ENCODE results near the gene NXPH3.
A peak's percentile ranks its signal among the peaks of the same experiment; 100 is the strongest.
"Not testable (repeated sequence)": the region's sequence is repeated elsewhere in the genome, so short reads cannot be mapped to it uniquely, and the experiment has no call there.

Gene NXPH3

DNA sequence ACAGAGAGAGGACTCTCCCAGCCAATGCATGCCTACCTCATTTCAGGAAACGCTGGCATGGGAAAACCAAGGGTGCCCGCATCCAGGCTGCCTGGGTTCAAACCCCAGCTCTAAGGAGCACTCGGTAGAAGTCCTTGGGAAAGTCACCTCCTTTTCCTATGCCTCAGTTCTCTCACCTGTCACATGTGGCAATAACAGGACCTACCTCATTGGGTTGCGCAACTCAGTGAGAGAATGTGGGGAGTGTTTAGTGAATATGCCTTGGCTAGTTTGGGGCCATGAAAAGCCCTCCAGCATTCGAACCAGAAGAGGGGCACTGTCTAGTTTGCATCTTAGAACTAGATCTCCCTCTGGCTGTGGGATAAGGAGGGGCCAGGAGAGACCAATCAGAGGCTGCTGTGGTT is 9.0 kb upstream of the NXPH3 start:
- 0 out of 2 replicates have a peak, but pooled peaks cover 5% of the 10 kb centered on the region for H3K4me1 ChIP-seq (ENCODE audit: insufficient read depth, low read length)
- no peak overlapping the region for H3K9ac ChIP-seq (ENCODE audit: low read depth, low read length)
- H3K9me3 ChIP-seq (ENCODE audit: control insufficient read depth, insufficient read depth, low read length): no peaks in the 10 kb centered on the region
- H3K36me3 ChIP-seq (ENCODE audit: insufficient read depth, low read length): no peaks in the 10 kb centered on the region

DNA sequence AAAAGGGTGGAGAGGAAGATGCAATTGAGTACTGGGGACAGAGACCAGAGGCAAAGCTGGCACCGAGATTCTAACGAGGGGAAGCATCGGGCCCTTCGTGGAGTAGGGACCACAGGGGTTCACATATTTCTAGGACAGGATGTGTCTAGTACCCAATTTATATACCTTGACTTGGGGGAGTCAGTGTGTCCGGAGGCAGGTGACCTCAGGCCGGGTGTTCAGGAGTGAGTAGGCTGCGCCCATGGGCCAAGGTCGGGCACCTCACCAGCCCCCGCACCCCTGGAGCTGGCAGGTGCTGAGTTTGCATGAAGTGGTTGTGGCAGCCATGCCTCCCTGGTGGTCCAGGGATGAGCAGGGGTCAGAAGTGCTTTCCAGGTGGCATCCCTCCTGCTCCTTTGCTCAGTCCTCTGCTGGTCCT is 8.6 kb upstream of the NXPH3 start:
- Histone ChIP-seq H3K36me3 (ENCODE audit: insufficient read depth, low read length) (no peaks in the 10 kb centered on the region), H3K9me3 (ENCODE audit: control insufficient read depth, insufficient read depth, low read length) (no peaks in the 10 kb centered on the region), H3K9ac (ENCODE audit: low read depth, low read length) (no peak overlapping the region), H3K4me1 (ENCODE audit: insufficient read depth, low read length) (0 out of 2 replicates have a peak, but pooled peaks cover 5% of the 10 kb centered on the region)

GRCh38 chr17:49567871-49568694 is 7.6 kb upstream of the NXPH3 start:
- Histone ChIP-seq H3K4me1 (ENCODE audit: insufficient read depth, low read length) (0 out of 2 replicates have a peak, but pooled peaks cover 5% of the 10 kb centered on the region), H3K9ac (ENCODE audit: low read depth, low read length) (peak overlapping the region; percentile 16; the same call in 1 of the 2 replicates), H3K36me3 (ENCODE audit: insufficient read depth, low read length) (no peaks in the 10 kb centered on the region), H3K9me3 (ENCODE audit: control insufficient read depth, insufficient read depth, low read length) (no peaks in the 10 kb centered on the region)

- not testable (repeated sequence) for H3K4me1 ChIP-seq (ENCODE audit: insufficient read depth, low read length); H3K9me3 ChIP-seq (ENCODE audit: control insufficient read depth, insufficient read depth, low read length); H3K9ac ChIP-seq (ENCODE audit: low read depth, low read length); H3K36me3 ChIP-seq (ENCODE audit: insufficient read depth, low read length)
Observed at GRCh38 chr17:49568695-49569047, 7.0 kb upstream of the NXPH3 start.

DNA sequence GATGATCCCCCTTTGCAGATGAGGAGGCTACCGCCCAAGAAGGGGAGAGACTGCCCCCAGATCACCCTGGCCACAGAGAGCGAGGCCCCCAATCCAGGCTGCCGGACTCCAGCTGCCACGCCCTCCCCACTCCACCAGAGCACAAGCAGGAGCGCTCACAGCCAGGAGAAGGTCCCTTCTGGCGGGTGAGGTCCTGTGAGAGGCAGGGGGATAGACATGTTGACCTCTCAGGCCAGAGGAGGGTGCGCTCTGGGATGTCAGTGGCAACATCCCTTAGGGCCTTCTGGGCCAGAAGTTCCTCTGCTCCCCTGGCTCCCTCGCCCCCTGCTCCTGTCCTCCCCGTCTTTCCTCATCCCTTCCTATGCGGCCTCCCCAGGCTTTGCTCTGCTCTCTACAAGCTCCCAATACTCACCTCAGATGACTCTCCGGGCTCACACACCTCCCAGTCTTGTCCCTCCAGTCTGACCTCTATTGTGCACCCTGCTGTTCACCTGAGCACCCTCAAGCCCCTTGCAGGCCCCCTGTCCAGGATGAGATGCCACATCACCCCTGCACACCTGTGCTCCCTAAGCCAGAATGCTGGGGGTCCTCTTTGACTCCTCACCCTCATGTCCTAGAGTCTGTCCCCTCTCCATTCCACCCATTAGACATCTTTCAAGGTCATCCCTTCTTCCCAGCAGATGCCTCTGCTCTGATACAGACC is 5.0 kb upstream of the NXPH3 start:
- H3K9ac ChIP-seq (ENCODE audit: low read depth, low read length): peak overlapping the region; percentile 70; the same call in 1 of the 2 replicates

DNA sequence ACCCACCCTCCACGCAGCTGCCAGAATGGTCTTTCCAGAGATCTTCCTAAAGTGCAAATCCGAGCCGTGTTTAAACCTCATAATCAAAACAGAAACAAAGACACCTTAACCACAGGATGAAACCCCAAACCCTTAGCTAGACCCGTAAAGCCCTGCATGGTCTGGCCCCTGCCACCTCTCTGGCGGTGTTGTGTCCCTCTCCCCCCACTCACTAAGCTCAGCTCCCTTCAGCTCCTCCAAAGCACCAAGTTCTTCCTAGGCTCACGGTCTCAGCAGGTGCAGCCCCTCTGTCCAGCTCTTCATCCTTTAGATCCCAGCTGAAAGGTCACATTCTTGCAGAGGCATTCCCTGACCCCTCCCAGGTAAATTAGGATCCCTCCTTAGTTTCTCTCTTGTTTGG is 4.4 kb upstream of the NXPH3 start:
- H3K9ac ChIP-seq (ENCODE audit: low read depth, low read length): no peak overlapping the region
- H3K9me3 ChIP-seq (ENCODE audit: control insufficient read depth, insufficient read depth, low read length): no peaks in the 10 kb centered on the region
- peaks cover 20% of the 10 kb centered on the region for H3K4me1 ChIP-seq (ENCODE audit: insufficient read depth, low read length)
- no peaks in the 10 kb centered on the region for H3K36me3 ChIP-seq (ENCODE audit: insufficient read depth, low read length)

More for the DNA sequence above, 5.0 kb upstream of the NXPH3 start:
- Histone ChIP-seq H3K9me3 (ENCODE audit: control insufficient read depth, insufficient read depth, low read length) (no peaks in the 10 kb centered on the region), H3K4me1 (ENCODE audit: insufficient read depth, low read length) (peaks cover 22% of the 10 kb centered on the region), H3K36me3 (ENCODE audit: insufficient read depth, low read length) (no peaks in the 10 kb centered on the region)

DNA sequence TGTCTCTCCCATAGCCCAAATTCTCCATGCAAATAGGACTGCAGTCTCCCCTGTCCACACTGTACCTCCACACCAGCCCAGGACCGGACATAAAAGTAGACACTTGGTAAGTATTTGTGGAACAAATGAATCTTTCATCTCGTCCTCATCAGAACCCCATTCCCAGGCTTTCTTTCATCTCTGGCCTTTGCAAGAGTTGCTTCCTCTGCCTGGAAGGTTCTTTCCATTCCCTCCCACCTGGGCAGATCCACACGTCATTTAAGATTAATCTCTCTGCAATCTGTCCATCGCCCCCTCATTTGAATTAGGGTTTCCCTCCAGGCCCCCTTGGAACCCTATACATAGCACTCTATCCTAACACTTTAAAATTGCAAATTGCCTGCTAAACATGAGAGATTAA is 3.9 kb upstream of the NXPH3 start:
- Histone ChIP-seq H3K9ac (ENCODE audit: low read depth, low read length) (no peak overlapping the region), H3K9me3 (ENCODE audit: control insufficient read depth, insufficient read depth, low read length) (no peaks in the 10 kb centered on the region), H3K36me3 (ENCODE audit: insufficient read depth, low read length) (no peaks in the 10 kb centered on the region), H3K4me1 (ENCODE audit: insufficient read depth, low read length) (peaks cover 17% of the 10 kb centered on the region)

- Histone ChIP-seq H3K36me3 (ENCODE audit: insufficient read depth, low read length) (no peaks in the 10 kb centered on the region), H3K4me1 (ENCODE audit: insufficient read depth, low read length) (peaks cover 17% of the 10 kb centered on the region), H3K9ac (ENCODE audit: low read depth, low read length) (no peak overlapping the region), H3K9me3 (ENCODE audit: control insufficient read depth, insufficient read depth, low read length) (no peaks in the 10 kb centered on the region)
Observed at GRCh38 chr17:49572226-49572625, 3.4 kb upstream of the NXPH3 start.

DNA sequence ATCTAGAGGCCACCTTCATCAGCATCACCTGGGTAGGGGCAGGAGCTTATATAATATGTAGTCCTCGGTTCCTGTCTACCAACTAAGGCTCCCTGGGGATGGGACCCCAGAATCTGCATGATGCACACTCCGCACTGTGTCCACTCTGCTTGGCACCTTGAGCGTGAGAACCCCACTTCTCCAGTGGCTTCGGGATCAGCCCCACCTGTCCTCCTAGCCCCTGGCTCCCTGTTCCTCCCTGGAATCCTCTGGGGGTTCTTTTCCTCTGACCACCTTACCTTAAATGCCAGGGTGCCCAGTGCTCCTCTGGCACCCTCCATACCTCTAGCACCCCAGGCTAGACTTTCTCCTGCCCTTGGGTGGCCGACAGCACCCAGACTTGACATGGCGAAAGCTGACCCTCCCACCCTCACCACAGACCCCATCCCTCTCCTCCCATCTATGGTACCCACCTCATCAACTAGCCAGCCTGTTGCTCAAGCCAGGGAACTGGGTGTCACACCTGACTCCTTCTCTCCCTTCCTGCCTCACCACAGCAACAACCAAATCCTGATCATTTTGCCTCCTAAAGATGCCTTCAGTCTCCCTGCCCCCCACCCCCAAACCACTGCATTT is 2.8 kb upstream of the NXPH3 start:
- Histone ChIP-seq H3K36me3 (ENCODE audit: insufficient read depth, low read length) (no peaks in the 10 kb centered on the region), H3K4me1 (ENCODE audit: insufficient read depth, low read length) (peaks cover 21% of the 10 kb centered on the region), H3K9ac (ENCODE audit: low read depth, low read length) (no peak overlapping the region), H3K9me3 (ENCODE audit: control insufficient read depth, insufficient read depth, low read length) (no peaks in the 10 kb centered on the region)

- H3K36me3 ChIP-seq (ENCODE audit: insufficient read depth, low read length): no peaks in the 10 kb centered on the region
- no peak overlapping the region for H3K9ac ChIP-seq (ENCODE audit: low read depth, low read length)
- H3K9me3 ChIP-seq (ENCODE audit: control insufficient read depth, insufficient read depth, low read length): no peaks in the 10 kb centered on the region
- peaks cover 21% of the 10 kb centered on the region for H3K4me1 ChIP-seq (ENCODE audit: insufficient read depth, low read length)
Observed at GRCh38 chr17:49573510-49574322, 2.0 kb upstream of the NXPH3 start.

DNA sequence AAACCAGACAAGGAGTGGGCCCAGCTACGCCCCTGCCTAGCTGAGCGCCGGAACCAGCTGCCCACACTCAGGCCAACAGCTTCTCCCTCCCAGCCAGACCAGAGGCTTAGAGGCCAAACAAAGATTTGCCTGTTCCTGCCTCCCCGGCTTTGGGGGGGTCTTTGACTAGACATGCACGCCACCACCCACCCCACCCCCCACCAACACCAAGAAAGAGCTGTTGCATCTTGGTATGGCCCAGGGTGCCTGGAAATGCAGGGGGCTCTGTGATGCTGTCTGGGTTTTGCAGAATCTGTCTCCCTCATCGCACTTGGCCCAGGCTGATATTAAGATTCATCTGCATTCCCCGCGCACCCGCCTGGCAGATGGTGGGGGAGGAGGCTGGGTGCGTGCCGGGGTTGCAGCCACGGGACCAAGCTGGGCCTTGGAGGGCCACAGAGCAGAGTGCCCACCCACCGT is 1.3 kb upstream of the NXPH3 start:
- Histone ChIP-seq H3K4me1 (ENCODE audit: insufficient read depth, low read length) (peaks cover 21% of the 10 kb centered on the region), H3K9ac (ENCODE audit: low read depth, low read length) (no peak overlapping the region), H3K36me3 (ENCODE audit: insufficient read depth, low read length) (no peaks in the 10 kb centered on the region), H3K9me3 (ENCODE audit: control insufficient read depth, insufficient read depth, low read length) (no peaks in the 10 kb centered on the region)

- no peaks in the 10 kb centered on the region for H3K36me3 ChIP-seq (ENCODE audit: insufficient read depth, low read length)
- no peaks in the 10 kb centered on the region for H3K9me3 ChIP-seq (ENCODE audit: control insufficient read depth, insufficient read depth, low read length)
- peaks cover 21% of the 10 kb centered on the region for H3K4me1 ChIP-seq (ENCODE audit: insufficient read depth, low read length)
- H3K9ac ChIP-seq (ENCODE audit: low read depth, low read length): peak overlapping the region; percentile 95; the same call in 1 of the 2 replicates
Observed at GRCh38 chr17:49574945-49575678, 559 bp upstream of the NXPH3 start.

DNA sequence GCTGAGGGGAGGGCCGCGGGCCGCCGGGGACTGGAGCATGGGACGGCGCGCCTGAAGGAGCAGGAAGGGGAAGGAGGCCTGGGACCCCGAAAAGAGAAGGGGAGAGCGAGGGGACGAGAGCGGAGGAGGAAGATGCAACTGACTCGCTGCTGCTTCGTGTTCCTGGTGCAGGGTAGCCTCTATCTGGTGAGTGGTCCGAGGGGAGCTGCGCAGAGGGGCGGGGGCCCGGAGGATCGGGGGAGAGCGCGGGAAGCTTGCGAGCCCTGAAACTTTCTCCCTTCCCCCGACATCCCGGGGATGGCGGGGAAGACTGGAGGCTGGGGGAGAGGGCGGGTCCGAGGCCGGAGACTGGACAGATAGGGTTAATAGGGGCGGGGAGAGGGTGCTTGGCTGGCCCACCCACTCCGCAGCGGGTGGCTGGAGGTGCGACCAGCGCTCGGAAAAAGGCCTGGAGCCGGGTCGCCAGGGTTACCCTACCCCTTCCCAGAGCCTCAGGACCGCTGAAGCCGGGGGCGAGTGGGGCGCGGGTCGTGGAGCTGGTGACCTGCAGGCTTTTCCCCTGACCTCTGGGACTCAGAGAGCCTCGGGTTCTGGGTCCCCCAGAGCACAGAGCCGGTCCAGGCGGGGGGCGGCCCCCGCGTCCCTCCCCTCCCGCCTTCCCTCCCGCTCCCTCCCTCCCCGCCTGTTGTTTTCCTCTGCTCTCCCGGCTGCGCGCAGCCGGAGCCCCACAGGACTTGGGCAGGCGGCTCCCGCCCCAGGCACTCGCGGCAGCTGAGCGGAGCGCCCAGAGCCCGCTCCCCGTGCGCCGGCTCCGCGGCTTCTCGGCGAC is 631 bp downstream of the NXPH3 start:
- H3K9ac ChIP-seq (ENCODE audit: low read depth, low read length): peak overlapping the region; percentile 95
- peaks cover 21% of the 10 kb centered on the region for H3K4me1 ChIP-seq (ENCODE audit: insufficient read depth, low read length)
- H3K36me3 ChIP-seq (ENCODE audit: insufficient read depth, low read length): no peaks in the 10 kb centered on the region
- no peaks in the 10 kb centered on the region for H3K9me3 ChIP-seq (ENCODE audit: control insufficient read depth, insufficient read depth, low read length)

Measured in ES-I3 (cell line).